Measurements from ENCODE around the gene IPO7.

DNA sequence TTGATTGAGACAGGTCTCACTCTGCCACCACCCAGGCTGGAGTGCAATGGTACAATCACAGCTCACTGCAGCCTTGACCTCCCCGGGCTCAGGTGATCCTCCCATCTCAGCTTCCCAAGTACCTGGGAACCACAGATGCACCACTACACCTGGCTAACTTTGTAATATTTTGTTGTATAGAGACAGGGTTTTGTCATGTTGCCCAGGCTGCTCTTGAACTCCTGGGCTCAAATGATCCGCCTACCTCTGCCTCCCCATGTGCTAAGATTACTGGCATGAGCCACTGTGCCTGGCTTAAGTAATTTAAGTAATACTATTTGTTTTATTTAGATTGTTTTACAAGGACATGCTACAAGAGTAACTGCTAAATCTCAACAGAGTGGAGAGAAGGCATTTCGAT, 109.9 kb downstream of the IPO7 start:
- TF ChIP-seq, protein P1, sequence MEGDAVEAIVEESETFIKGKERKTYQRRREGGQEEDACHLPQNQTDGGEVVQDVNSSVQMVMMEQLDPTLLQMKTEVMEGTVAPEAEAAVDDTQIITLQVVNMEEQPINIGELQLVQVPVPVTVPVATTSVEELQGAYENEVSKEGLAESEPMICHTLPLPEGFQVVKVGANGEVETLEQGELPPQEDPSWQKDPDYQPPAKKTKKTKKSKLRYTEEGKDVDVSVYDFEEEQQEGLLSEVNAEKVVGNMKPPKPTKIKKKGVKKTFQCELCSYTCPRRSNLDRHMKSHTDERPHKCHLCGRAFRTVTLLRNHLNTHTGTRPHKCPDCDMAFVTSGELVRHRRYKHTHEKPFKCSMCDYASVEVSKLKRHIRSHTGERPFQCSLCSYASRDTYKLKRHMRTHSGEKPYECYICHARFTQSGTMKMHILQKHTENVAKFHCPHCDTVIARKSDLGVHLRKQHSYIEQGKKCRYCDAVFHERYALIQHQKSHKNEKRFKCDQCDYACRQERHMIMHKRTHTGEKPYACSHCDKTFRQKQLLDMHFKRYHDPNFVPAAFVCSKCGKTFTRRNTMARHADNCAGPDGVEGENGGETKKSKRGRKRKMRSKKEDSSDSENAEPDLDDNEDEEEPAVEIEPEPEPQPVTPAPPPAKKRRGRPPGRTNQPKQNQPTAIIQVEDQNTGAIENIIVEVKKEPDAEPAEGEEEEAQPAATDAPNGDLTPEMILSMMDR (IDR thresholded peaks at IDR 0.05; ENCODE audit: low read depth, low read length) = no peak
- no peak for TF ChIP-seq MYC (IDR thresholded peaks at IDR 0.05; ENCODE audit: low read depth, low read length)
- no peak for TF ChIP-seq POLR2A (IDR thresholded peaks at IDR 0.05; ENCODE audit: extremely low read depth, insufficient read length)

All from NB4 (cell line).